MCF 10A (cell line): ENCODE results near the gene DDX51. TPM values are rescaled to one million over a fixed set of nuclear protein-coding genes. Genes with fewer than 3 reads are reported as not detected.

ENCODE experiments used
- BruUV-seq: library from RNA; stranded (reverse); fragments of 400-500 nt; replicated peaks from 2 replicates; lab custom pipeline; 2021; lab: Mats Ljungman, UMichigan
- CTCF ChIA-PET: fragments of 300-600 bp; sonication (Branson Sonifier 250); formaldehyde crosslinking; extraction: SDS; loops from one replicate; lab custom pipeline; 2021; ENCODE audit warnings: antibody characterized with exemption, inconsistent platforms; lab: Yijun Ruan, JAX
- POLR2A ChIA-PET: fragments of 300-600, 350-650 bp; sonication (Branson Sonifier 250); formaldehyde crosslinking; extraction: SDS; loops from one replicate; lab custom pipeline; 2020; ENCODE audit warnings: antibody characterized with exemption, inconsistent platforms; lab: Yijun Ruan, JAX
- DNase-seq: peaks from one replicate; pipeline ENCODE4 v3.0.0-alpha.2; 2018; ENCODE audit not compliant: unreplicated experiment
- H3K27ac Mint-ChIP-seq: one replicate; pipeline ENCODE4 v1.8.0; 2022; ENCODE audit warnings: mild to moderate bottlenecking, low read depth, mixed read lengths; ENCODE audit not compliant: unreplicated experiment
- H3K27me3 Mint-ChIP-seq: one replicate; pipeline ENCODE4 v1.8.0; 2022; ENCODE audit warnings: mixed read lengths; ENCODE audit not compliant: insufficient read depth, unreplicated experiment
- H3K36me3 Mint-ChIP-seq: one replicate; pipeline ENCODE4 v1.8.0; 2022; ENCODE audit warnings: mild to moderate bottlenecking, moderate library complexity, mixed read lengths; ENCODE audit not compliant: insufficient read depth, unreplicated experiment
- H3K4me1 Mint-ChIP-seq: one replicate; pipeline ENCODE4 v1.8.0; 2022; ENCODE audit warnings: mixed read lengths; ENCODE audit not compliant: insufficient read depth, unreplicated experiment
- H3K4me3 Mint-ChIP-seq: one replicate; pipeline ENCODE4 v1.8.0; 2022; ENCODE audit warnings: mild to moderate bottlenecking, moderate library complexity, mixed read lengths; ENCODE audit not compliant: unreplicated experiment
- H3K9me3 Mint-ChIP-seq: one replicate; pipeline ENCODE4 v1.8.0; 2022; ENCODE audit warnings: mixed read lengths; ENCODE audit not compliant: unreplicated experiment
- intact Hi-C: fragments of 100-400 bp; cut with micrococcal nuclease; formaldehyde crosslinking; loops from 2 replicates; pipeline ENCODE4 v1.14.1; 2022
- total RNA-seq: library from RNA; stranded (reverse); gene quantifications from 2 replicates; pipeline ENCODE4 v1.2.3, GENCODE V29; 2022
- TF ChIP-seq, protein P1 (sequence below): fragments of 200-600 bp; IDR thresholded peaks from one replicate; pipeline ENCODE4 v1.8.0; 2022; ENCODE audit warnings: antibody characterized with exemption, mild to moderate bottlenecking; ENCODE audit not compliant: unreplicated experiment

DDX51 gene
- total RNA-seq, 1 experiment from 2014 or later = 24.0 TPM

GRCh38 chr12:132114667-132115066 is 29.5 kb downstream of the DDX51 start:
- no TSS peak for BruUV-seq
- no peak for DNase-seq
- H3K36me3 Mint-ChIP-seq = peaks cover 39% of the 10 kb centered on the region
- H3K4me3 Mint-ChIP-seq = no peak overlapping the region
- no peaks in the 10 kb centered on the region for H3K9me3 Mint-ChIP-seq
- TF ChIP-seq, protein P1, sequence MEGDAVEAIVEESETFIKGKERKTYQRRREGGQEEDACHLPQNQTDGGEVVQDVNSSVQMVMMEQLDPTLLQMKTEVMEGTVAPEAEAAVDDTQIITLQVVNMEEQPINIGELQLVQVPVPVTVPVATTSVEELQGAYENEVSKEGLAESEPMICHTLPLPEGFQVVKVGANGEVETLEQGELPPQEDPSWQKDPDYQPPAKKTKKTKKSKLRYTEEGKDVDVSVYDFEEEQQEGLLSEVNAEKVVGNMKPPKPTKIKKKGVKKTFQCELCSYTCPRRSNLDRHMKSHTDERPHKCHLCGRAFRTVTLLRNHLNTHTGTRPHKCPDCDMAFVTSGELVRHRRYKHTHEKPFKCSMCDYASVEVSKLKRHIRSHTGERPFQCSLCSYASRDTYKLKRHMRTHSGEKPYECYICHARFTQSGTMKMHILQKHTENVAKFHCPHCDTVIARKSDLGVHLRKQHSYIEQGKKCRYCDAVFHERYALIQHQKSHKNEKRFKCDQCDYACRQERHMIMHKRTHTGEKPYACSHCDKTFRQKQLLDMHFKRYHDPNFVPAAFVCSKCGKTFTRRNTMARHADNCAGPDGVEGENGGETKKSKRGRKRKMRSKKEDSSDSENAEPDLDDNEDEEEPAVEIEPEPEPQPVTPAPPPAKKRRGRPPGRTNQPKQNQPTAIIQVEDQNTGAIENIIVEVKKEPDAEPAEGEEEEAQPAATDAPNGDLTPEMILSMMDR = no peak
- no peaks in the 10 kb centered on the region for H3K4me1 Mint-ChIP-seq
- H3K27me3 Mint-ChIP-seq = no peaks in the 10 kb centered on the region
- POLR2A ChIA-PET = no interaction called here
- intact Hi-C loops = no loop called here
- CTCF ChIA-PET = interaction anchor here (0.7 kb wide), 1 partner anchor 144 kb away, joined by 3 read pairs; no protein-coding TSS in a partner anchor
- no peak overlapping the region for H3K27ac Mint-ChIP-seq

DNA sequence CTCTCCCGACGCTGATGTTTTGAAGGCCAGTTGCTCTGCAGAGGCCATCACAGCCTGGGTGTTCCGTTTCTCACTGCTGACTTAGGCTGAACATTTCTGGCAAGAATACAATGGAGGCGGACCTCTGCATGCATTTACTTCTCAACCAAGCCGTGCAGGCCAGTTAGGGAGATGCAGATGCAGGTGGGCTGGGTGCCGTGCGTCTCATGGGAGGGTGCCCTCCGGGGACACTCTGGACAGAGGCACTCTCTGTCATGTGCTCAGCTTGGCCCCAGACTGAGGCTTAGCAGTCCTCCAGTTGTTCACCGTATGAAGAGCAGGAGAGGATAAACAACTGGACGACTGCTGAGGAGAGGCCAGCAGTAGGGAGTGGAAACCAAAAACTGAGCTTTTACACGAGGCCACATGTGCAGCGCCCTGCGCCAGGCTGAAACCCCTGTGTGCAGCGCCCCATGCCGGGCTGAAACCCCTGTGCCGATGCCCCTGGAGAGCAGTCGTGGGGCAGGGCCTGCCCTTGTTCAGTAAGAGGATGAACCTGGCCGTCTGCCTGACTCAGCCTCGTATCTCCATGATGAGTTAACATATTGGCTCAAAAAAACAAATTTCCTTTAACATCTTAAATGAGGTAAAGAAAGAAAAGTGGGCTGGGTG is 32.3 kb downstream of the DDX51 start:
- no TSS peak for BruUV-seq
- Mint-ChIP-seq H3K9me3 (no peaks in the 10 kb centered on the region), H3K27me3 (no peaks in the 10 kb centered on the region), H3K4me1 (no peaks in the 10 kb centered on the region), H3K27ac (no peak overlapping the region), H3K36me3 (peaks cover 52% of the 10 kb centered on the region), H3K4me3 (no peak overlapping the region)
- TF ChIP-seq, protein P1 = no peak
- POLR2A ChIA-PET = no interaction called here
- DNase-seq = no peak
- intact Hi-C loops = no loop called here
- CTCF ChIA-PET = no interaction called here

GRCh38 chr12:132110677-132111076 is 33.4 kb downstream of the DDX51 start:
- TF ChIP-seq, protein P1 = no peak
- no peak for DNase-seq
- H3K27me3 Mint-ChIP-seq = no peaks in the 10 kb centered on the region
- H3K27ac Mint-ChIP-seq = no peak overlapping the region
- no TSS peak for BruUV-seq
- no peaks in the 10 kb centered on the region for H3K9me3 Mint-ChIP-seq
- intact Hi-C loops = no loop called here
- ChIA-PET POLR2A (no interaction called here), CTCF (no interaction called here)
- H3K4me3 Mint-ChIP-seq = no peak overlapping the region
- peaks cover 46% of the 10 kb centered on the region for H3K36me3 Mint-ChIP-seq
- H3K4me1 Mint-ChIP-seq = no peaks in the 10 kb centered on the region

DNA sequence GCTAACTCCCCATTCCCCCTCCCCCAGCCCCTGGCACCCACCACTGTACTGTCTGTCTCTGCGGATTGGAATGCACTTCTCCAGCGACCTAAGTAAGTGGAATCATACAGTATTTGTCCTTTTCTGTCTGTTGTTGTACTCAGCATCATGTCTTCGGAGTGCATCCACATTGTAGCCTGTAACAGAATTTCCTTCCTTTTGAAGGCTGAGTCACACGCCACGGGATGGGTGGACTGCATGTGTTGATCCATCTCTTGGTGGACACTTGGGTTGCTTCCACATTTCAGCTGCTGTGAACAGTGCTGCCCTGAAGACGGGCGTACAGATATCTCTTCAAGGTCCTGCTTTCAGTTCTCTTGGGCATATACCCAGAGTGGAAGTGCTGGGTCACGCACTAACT is 34.4 kb downstream of the DDX51 start:
- BruUV-seq = no TSS peak
- no peak for DNase-seq
- ChIA-PET CTCF (no interaction called here), POLR2A (no interaction called here)
- Mint-ChIP-seq H3K9me3 (no peaks in the 10 kb centered on the region), H3K27me3 (no peaks in the 10 kb centered on the region), H3K4me1 (no peaks in the 10 kb centered on the region), H3K4me3 (no peak overlapping the region), H3K27ac (no peak overlapping the region), H3K36me3 (peaks cover 43% of the 10 kb centered on the region)
- TF ChIP-seq, protein P1 = no peak
- intact Hi-C loops = no loop called here
